B cell (primary cell): Measurements from ENCODE around the gene CNPY3.

Experiments
- CTCF ChIP-seq: fragments of 200-600 bp; IDR thresholded peaks from one replicate; pipeline ENCODE4 v1.8.0; 2022; ENCODE audit warnings: antibody characterized with exemption, mild to moderate bottlenecking
- EZH2 ChIP-seq: IDR thresholded peaks from 2 replicates; pipeline ENCODE4 v1.6.1; 2012; ENCODE audit warnings: borderline replicate concordance, low read depth, mild to moderate bottlenecking, moderate library complexity, low read length; ENCODE audit not compliant: insufficient read depth, poor library complexity, severe bottlenecking

GRCh38 chr6:42916288-42916687, 13.0 kb upstream of the CNPY3 start:
- TF ChIP-seq CTCF = no peak
- no peak for TF ChIP-seq EZH2
